ENCODE results near the gene TAB2.

- TF ChIP-seq, protein P1, sequence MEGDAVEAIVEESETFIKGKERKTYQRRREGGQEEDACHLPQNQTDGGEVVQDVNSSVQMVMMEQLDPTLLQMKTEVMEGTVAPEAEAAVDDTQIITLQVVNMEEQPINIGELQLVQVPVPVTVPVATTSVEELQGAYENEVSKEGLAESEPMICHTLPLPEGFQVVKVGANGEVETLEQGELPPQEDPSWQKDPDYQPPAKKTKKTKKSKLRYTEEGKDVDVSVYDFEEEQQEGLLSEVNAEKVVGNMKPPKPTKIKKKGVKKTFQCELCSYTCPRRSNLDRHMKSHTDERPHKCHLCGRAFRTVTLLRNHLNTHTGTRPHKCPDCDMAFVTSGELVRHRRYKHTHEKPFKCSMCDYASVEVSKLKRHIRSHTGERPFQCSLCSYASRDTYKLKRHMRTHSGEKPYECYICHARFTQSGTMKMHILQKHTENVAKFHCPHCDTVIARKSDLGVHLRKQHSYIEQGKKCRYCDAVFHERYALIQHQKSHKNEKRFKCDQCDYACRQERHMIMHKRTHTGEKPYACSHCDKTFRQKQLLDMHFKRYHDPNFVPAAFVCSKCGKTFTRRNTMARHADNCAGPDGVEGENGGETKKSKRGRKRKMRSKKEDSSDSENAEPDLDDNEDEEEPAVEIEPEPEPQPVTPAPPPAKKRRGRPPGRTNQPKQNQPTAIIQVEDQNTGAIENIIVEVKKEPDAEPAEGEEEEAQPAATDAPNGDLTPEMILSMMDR (IDR thresholded peaks at IDR 0.05) = no peak
- TF ChIP-seq POLR2A (IDR thresholded peaks at IDR 0.05) = no peak
Measured at GRCh38 chr6:149410557-149410956, 93.0 kb downstream of the TAB2 start.

All from body of pancreas (tissue), 4 donors.